Hepatocyte (in vitro differentiated cells): ENCODE measurements around the gene UQCRFS1. TPM values are rescaled to one million over a fixed set of nuclear protein-coding genes. Genes with fewer than 3 reads are reported as not detected.
"Not testable (repeated sequence)": the region's sequence is repeated elsewhere in the genome, so short reads cannot be mapped to it uniquely, and the experiment has no call there.

Experiments
- DNase-seq: peaks from one replicate; pipeline ENCODE4 v3.0.0-alpha.2; 2016; ENCODE audit warnings: low spot score
- H2AFZ ChIP-seq: fragments of 200-600 bp; sonication (generic); 2 replicates; pipeline ENCODE4 v1.6.0; 2016; ENCODE audit warnings: antibody characterized with exemption, mild to moderate bottlenecking
- H3K27ac ChIP-seq: fragments of 200-600 bp; sonication (generic); 2 replicates; pipeline ENCODE4 v1.5.1; 2016; ENCODE audit warnings: mild to moderate bottlenecking
- H3K27me3 ChIP-seq: fragments of 200-600 bp; sonication (generic); 2 replicates; pipeline ENCODE4 v1.6.1; 2016
- H3K36me3 ChIP-seq: fragments of 200-600 bp; sonication (generic); replicated peaks from 2 replicates; pipeline ENCODE4 v1.5.1; 2016; ENCODE audit warnings: low read depth; ENCODE audit not compliant: insufficient read depth
- H3K4me1 ChIP-seq: fragments of 200-600 bp; sonication (generic); 2 replicates; pipeline ENCODE4 v1.5.1; 2016; ENCODE audit warnings: mild to moderate bottlenecking, moderate library complexity; ENCODE audit not compliant: insufficient read depth
- H3K4me2 ChIP-seq: fragments of 200-600 bp; sonication (generic); 2 replicates; pipeline ENCODE4 v1.6.0; 2016
- H3K4me3 ChIP-seq: fragments of 200-600 bp; sonication (generic); 2 replicates; pipeline ENCODE4 v1.5.1; 2016; ENCODE audit warnings: mild to moderate bottlenecking
- H3K79me2 ChIP-seq: fragments of 200-600 bp; sonication (generic); 2 replicates; pipeline ENCODE4 v1.6.0; 2017; ENCODE audit warnings: mild to moderate bottlenecking
- H3K9me2 ChIP-seq: fragments of 200-600 bp; sonication (generic); replicated peaks from 2 replicates; pipeline ENCODE4 v1.6.0; 2017; ENCODE audit warnings: mild to moderate bottlenecking; ENCODE audit not compliant: insufficient read depth
- H3K9me3 ChIP-seq: fragments of 200-600 bp; sonication (generic); 2 replicates; pipeline ENCODE4 v1.5.1; 2016; ENCODE audit warnings: low read depth, mild to moderate bottlenecking
- H4K20me1 ChIP-seq: fragments of 200-600 bp; sonication (generic); 2 replicates; pipeline ENCODE4 v1.6.0; 2016; ENCODE audit warnings: mild to moderate bottlenecking; ENCODE audit not compliant: insufficient read depth, poor library complexity, severe bottlenecking
- CTCF ChIP-seq: fragments of 200-600 bp; sonication (generic); IDR thresholded peaks from 2 replicates; pipeline ENCODE4 v1.5.1; 2016; ENCODE audit warnings: antibody characterized with exemption, mild to moderate bottlenecking; ENCODE audit not compliant: poor library complexity
- EZH2 ChIP-seq: fragments of 200-600 bp; sonication (generic); IDR thresholded peaks from 2 replicates; pipeline ENCODE4 v1.6.1; 2016; ENCODE audit warnings: antibody characterized with exemption, mild to moderate bottlenecking, borderline replicate concordance
- EZH2phosphoT487 ChIP-seq: fragments of 200-600 bp; sonication (generic); IDR thresholded peaks from one replicate; pipeline ENCODE4 v1.6.1; 2018; ENCODE audit warnings: antibody characterized with exemption, mild to moderate bottlenecking, low read depth, moderate library complexity; ENCODE audit not compliant: unreplicated experiment, severe bottlenecking
- WGBS: methylation state at CpG from one replicate; pipeline ENCODE4 v1.1.6; 2016; ENCODE audit warnings: low lambda C conversion rate; ENCODE audit errors: missing lambda C conversion rate; 5-methylcytosine and 5-hydroxymethylcytosine counted together
- polyA plus RNA-seq: library from polyadenylated mRNA; unstranded; fragments of >200 nt; fragmentation: Nextera tagmentation; extraction: Ambion mirVana; gene quantifications from 2 replicates; pipeline ENCODE4 v1.2.1, GENCODE V29; 2016
- total RNA-seq: library from RNA; depleted of rRNA; stranded (reverse); fragments of >200 nt; gene quantifications from 2 replicates; pipeline ENCODE4 v1.2.3, GENCODE V29; 2014

UQCRFS1 gene
- total and polyA plus RNA-seq, 2 experiments from 2014 or later = 45.0 to 79.0 TPM

- H2AFZ ChIP-seq, H3K27ac ChIP-seq, H3K9me3 ChIP-seq, H3K4me3 ChIP-seq, H3K9me2 ChIP-seq, H3K27me3 ChIP-seq, H3K4me2 ChIP-seq, DNase-seq, H3K36me3 ChIP-seq: not testable (repeated sequence)
- 94% methylated on average over 13 of the region's 14 CpGs for WGBS
- Histone ChIP-seq H3K79me2 (peaks cover 77% of the 10 kb centered on the region), H3K4me1 (peaks cover 12% of the 10 kb centered on the region), H4K20me1 (peaks cover 42% of the 10 kb centered on the region)
Observed at GRCh38 chr19:29207403-29208187, 5.4 kb downstream of the UQCRFS1 start.

- H3K9me2 ChIP-seq = no peaks in the 10 kb centered on the region
- no peak for TF ChIP-seq EZH2phosphoT487
- no peak for TF ChIP-seq CTCF
- TF ChIP-seq EZH2 = no peak
- 89% methylated on average over 3 of the region's 3 CpGs for WGBS
- H3K4me1 ChIP-seq = peaks cover 9% of the 10 kb centered on the region
- peaks cover 34% of the 10 kb centered on the region for H4K20me1 ChIP-seq
- no peak for DNase-seq
- no peak overlapping the region for H2AFZ ChIP-seq
- no peaks in the 10 kb centered on the region for H3K36me3 ChIP-seq
- H3K27me3 ChIP-seq = no peaks in the 10 kb centered on the region
- no peak overlapping the region for H3K4me3 ChIP-seq
- H3K27ac ChIP-seq = no peak overlapping the region
- H3K9me3 ChIP-seq = no peaks in the 10 kb centered on the region
- no peak overlapping the region for H3K4me2 ChIP-seq
- peaks cover 66% of the 10 kb centered on the region for H3K79me2 ChIP-seq
Observed at GRCh38 chr19:29206453-29206852, 6.5 kb downstream of the UQCRFS1 start.

DNA sequence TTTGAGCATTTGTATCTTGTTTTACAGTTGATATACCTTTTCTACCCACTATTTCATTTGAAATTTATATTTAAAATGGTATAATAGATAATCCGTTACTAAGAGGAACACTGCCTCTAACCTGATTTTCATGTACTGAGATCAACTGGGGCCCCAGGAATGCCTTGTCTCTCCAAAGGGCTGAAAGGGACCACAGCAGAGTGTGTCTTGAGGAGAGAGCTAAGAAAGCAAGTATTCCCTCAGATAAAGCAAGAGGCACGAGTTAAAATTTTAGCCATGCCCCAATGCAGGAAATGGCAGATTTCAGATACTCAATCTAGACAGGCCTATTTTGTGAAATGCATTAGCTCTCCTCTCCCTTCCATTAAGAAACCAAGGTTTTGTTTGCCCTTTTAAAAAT is 10.7 kb downstream of the UQCRFS1 start:
- H3K9me3 ChIP-seq = no peaks in the 10 kb centered on the region

More for the DNA sequence above, 10.7 kb downstream of the UQCRFS1 start:
- 88% methylated on average over 2 of the region's 2 CpGs for WGBS
- no peak for TF ChIP-seq EZH2
- no peak for TF ChIP-seq EZH2phosphoT487
- no peak for TF ChIP-seq CTCF
- no peak overlapping the region for H3K4me3 ChIP-seq
- peaks cover 6% of the 10 kb centered on the region for H4K20me1 ChIP-seq
- H3K27ac ChIP-seq = no peak overlapping the region
- H3K36me3 ChIP-seq = no peaks in the 10 kb centered on the region
- H3K9me2 ChIP-seq = no peaks in the 10 kb centered on the region
- no peak for DNase-seq
- H3K79me2 ChIP-seq = peaks cover 27% of the 10 kb centered on the region
- no peak overlapping the region for H3K4me2 ChIP-seq
- H2AFZ ChIP-seq = no peak overlapping the region
- no peaks in the 10 kb centered on the region for H3K4me1 ChIP-seq
- no peaks in the 10 kb centered on the region for H3K27me3 ChIP-seq
